Right lobe of liver (tissue), 4 donors: ENCODE data around the gene NOP16.

ENCODE experiments used
- POLR2A ChIP-seq: fragments of 450-650 bp; IDR thresholded peaks from one replicate; pipeline ENCODE4 v1.6.1; 2017; ENCODE audit warnings: antibody characterized with exemption, mild to moderate bottlenecking
- TF ChIP-seq, protein P1 (sequence below), 4 donors: fragments of 200-600 bp in 3 of 4; fragments of 450-650 bp in 1 of 4; IDR thresholded peaks; one replicate each; pipeline versions ENCODE4 v1.5.1 to v1.8.0; 2016 to 2022; ENCODE audit warnings: antibody characterized with exemption in 4 of 4, mild to moderate bottlenecking in 2 of 4
- donor health status: DM: no; HTN: no; CAD: no.
- donor health status: DM: no; HTN: no; CAD: no.
- donor health status: DM: no; HTN: yes; CAD: no.

DNA sequence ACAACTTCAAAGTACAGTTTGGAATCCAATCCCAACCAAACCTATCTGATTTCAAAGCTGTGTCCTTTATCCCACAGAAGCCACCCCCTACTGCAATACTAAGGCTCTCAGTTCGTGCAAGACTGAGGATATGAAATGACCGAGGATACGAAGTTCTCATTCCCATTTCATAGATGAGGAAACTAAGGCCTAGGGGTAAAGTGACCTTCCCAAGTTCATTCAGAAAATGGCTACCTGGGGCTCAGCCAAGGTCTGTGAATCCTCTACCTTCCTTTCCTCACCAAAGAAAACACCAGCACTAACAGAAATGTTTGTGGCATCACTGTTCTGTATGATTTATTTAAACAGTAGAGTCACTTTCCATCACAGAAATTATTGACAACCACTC is 32.2 kb downstream of the NOP16 start:
- TF ChIP-seq, protein P1, sequence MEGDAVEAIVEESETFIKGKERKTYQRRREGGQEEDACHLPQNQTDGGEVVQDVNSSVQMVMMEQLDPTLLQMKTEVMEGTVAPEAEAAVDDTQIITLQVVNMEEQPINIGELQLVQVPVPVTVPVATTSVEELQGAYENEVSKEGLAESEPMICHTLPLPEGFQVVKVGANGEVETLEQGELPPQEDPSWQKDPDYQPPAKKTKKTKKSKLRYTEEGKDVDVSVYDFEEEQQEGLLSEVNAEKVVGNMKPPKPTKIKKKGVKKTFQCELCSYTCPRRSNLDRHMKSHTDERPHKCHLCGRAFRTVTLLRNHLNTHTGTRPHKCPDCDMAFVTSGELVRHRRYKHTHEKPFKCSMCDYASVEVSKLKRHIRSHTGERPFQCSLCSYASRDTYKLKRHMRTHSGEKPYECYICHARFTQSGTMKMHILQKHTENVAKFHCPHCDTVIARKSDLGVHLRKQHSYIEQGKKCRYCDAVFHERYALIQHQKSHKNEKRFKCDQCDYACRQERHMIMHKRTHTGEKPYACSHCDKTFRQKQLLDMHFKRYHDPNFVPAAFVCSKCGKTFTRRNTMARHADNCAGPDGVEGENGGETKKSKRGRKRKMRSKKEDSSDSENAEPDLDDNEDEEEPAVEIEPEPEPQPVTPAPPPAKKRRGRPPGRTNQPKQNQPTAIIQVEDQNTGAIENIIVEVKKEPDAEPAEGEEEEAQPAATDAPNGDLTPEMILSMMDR (IDR thresholded peaks at IDR 0.05): no peak
- TF ChIP-seq POLR2A: no peak
